Putamen (tissue), 1 donor: Measurements from ENCODE around the gene CD300LD.
A peak's percentile ranks its signal among the peaks of the same experiment; 100 is the strongest.
"Not testable (repeated sequence)": the region's sequence is repeated elsewhere in the genome, so short reads cannot be mapped to it uniquely, and the experiment has no call there.

Experiments
- DNase-seq: peaks from one replicate; pipeline ENCODE4 v3.0.0-alpha.2; 2016; ENCODE audit warnings: low spot score

CD300LD gene

DNA sequence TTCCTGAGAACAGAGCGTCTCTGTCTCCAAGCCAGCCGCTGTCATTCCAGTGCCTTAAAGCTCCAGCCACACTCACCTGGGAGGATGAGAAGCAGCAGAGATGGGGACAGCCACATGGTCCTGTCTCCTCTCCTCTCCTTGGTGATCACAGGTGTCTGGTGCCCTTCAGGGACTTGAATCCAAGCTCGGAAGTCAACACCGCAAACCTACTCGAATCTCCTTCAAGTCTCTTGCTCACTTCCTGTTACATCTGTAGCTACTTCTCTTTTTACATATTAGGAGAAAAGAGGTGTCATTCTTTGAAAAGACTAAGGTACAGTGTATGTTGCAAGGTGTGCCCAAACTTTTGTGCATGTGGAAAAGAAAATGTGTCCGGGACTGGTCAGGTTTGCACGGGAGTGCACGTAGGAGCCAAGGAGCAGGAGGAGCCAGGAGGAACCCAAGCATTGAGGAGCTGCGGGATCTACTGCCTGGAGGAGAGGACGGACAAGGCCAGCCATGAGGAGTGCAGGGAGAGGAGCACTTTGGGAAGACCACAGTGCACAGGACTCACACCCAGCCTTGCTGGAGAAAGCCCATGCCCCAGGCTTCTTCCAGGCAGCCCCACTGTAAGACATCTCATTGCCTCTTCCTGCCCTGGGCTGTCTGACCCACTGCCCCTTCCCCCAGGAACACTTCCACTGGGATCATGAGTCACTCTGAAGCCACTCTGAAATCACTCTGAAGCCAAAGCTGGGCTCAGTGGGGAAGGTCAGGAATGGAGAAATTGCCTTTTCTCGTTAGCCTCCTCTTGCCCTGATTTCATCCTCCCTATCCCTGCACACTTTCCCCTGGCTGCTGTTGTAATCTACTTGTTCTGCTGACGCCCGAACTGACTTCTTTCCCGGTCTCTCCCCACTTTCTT is at the start of gene CD300LD:
Gene CD300LD (minus strand): TSS at position 197 of the 904 bp plus-strand sequence. CDS start 81 bp downstream, at position 116.
- DNase-seq = no peak

DNA sequence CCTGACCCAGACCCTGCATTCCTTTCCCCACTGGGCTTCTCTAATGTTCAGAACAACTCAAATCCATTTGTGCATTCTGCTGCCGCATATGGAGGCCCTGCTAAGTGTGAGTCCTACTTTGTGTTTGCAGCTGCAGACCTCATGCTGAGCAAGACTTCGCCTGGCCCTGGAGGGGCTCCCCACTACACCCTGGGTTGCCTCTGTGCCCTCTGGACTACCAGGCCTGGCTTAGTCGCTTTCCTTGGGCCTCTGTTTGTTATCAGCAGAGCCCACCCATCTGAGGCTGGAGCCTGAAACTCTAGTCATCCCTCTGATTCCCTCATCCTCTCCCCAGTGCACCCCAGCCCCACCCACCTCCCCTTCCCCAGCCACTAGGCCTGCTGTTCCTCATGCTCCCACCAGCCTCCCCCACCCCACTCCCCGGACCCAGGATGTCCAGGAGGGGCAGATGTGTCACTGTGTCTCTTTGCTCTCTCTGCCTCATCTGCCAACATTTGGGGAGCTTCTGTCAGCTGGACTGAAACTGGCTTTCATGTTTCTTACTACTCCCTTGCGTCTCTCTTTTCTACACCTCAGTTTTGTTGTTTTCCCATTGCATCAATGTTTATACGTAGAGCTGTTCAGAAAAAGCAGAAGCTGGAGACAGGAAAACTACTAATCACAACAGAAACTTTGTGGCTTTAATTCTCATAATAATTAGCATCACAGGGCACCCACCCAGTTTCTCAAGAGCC is 49.3 kb upstream of the CD300LD start:
- no peak for DNase-seq

DNA sequence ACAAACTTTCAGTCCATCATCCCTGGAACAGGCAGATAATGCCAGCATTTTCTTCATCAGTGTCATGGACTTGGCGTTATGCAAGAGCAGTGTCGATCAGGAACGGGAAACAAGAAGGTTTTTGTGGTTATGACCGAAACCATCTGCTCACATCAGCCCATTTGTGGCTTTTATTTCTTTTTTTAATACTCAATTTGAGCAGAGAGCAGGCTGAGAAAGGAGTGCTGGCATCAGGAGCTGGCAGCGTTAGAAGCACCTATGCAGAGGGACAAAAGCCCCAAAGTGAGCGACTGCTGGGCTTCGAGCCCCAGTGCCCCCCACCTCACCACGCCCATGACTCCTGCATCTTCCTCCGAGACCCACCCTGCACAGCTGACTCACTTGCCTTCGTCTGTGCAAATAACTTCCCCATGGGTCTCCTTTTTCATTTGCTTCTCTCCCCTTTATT is 47.6 kb upstream of the CD300LD start:
- no peak for DNase-seq

DNA sequence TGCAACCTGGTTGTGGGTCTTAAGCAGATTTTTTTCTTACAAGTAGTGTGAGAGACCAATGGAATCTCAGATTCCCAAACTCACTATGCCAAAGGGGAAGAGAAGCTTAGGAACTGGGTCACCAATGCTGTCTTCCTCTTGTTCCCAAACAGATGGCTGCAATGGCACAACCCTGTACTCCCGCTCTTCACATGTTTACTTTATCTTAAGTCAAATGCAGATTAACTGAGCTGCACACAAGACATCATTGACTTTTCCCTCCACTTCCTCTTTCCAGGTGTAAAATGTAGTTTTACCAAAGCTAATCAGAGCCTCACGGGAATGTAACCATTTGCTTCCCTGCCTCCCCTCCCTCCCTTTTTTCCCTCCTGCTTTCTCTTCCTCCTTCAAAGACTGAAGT is 45.8 kb upstream of the CD300LD start:
- no peak for DNase-seq

DNA sequence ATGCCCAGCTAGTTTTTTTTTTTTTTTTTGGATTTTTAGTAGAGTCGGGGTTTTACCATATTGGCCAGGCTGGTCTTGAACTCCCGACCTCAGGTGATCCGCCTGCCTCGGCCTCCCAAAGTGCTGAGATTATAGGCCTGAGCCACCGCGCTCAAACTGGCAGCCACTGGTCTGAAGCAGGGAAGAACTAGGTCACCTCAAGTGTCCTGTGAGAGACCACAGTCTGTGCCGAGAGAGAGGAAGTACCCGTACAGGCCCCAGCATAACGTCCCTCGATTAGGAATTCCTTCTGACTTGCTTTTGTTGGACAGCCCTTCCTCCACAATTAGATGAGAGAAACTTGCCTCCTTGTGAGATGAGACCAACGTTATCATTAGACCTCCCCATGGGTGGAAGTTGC is 45.2 kb upstream of the CD300LD start:
- no peak for DNase-seq

DNA sequence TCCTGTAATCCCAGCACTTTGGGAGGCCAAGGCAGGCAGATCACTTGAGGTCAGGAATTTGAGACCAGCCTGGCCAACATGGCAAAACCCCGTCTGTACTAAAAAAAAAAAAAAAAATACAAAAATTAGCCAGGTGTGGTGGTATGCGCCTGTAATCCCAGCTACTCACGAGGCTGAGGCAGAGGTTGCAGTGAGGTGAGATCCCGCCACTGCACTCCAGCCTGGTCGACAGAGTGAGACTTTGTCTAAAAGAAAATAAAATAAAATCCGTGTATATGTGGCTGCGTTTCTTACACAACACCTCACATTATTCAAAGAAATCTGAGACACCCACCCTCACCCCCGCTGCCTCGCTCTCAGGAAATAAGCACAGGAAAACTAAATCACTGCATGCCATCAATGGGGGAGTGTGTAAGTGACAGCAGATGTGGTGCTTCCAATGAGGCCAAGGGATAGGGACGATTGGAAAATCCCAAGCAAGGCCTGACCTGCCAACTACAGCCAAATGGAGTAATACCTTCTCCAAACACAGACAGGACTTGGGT is 44.5 kb upstream of the CD300LD start:
- DNase-seq = not testable (repeated sequence)

DNA sequence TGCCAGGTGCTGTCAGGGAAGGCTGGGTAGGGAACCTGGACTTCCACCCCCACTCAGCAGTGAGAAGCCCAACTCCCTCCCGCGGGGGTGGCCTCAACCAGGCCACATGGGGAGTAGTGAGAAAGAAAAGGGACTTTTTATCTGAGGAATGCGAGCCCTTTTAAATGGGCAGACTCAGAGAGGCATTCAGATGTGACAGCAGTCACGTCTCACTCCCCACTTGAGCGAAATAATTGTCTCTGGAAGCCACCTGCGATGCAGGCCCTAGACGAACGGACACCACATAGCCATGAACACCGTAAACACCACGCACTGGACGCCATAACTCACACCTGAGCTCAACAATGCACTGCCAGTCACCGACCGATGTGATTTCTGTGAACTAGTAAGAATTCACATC is 43.3 kb upstream of the CD300LD start:
- no peak for DNase-seq

DNA sequence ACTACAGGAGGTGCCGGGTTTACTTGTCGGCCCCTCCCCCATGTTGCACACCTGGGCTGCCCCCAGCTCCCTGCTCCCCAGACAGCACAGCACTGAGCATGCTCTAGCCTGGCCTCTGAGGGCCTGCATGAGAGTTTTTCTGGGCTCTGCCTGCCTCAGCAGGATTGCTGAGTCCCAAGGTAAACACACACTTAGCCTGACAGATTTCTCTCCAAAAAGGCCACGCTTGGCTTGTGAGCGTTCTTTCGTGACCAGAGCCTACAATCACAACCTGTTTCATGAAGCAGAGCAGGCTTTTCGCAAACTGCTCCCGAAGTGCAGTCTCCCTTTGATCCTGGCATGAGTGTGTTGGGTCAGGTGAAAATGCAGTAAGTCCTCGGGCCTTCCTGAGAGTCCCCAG is 41.2 kb upstream of the CD300LD start:
- DNase-seq = no peak

DNA sequence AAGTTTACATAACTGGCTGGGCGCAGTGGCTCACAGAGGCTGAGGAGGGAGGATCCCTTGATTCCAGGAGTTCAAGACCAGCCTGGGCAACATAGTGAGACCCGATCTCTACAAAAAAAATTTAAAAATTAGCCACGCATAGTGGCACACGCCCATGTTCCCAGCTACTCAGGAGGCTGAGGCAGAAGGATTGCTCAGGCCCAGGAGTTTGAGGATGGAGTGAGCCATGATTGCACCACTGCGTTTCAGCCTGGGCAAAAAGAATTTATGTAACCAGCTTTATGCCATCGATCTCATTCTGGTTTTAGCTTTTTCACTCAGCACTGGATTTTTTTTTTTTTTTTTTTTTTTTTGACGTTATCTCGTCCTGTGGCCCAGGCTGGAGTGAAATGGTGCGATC is 40.5 kb upstream of the CD300LD start:
- no peak for DNase-seq

DNA sequence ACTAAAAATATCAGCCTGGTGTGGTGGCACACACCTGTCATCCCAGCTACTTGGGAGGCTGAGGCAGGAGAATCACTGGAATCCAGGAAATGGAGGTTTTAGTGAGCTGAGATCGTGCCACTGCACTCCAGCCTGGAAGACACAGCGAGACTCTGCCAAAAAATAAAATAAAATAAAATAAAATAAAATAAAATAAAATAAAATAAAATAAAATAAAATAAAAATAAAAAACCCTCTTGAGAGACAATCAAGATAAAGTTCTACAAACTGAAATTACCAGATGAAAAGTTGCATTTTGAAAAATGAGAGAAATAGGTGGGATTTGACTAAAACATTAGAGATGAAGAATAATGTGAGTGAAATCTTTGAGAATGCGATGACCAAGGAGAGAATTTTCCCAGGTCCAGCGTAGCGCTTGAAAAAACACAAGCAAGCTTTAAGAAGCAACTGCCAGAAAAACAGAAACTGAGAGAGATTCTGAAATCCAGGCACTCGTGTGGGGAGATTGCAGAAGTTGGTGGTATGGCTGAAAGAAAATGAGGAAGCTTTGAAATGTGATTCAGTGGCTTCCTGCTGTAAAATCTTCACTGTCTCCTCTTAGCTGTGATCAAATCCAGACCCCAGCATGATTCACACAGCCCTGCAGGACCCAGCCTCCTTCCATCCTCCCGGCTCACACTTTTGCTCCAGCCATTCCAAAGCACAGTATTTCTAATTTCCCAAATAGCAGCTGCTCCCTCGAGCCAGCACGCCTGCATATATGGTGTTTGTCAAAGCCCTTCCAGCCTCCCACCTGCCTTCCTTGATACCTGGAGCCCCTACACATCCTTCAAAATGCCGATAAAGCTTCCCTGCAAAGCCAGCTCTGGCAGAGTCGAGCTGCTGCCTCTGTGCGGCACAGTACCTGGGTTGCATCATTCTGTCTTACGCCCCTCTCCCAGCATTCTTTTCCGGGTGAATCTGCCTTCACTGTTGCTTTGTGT is 39.7 kb upstream of the CD300LD start:
- DNase-seq = peak; percentile 26

DNA sequence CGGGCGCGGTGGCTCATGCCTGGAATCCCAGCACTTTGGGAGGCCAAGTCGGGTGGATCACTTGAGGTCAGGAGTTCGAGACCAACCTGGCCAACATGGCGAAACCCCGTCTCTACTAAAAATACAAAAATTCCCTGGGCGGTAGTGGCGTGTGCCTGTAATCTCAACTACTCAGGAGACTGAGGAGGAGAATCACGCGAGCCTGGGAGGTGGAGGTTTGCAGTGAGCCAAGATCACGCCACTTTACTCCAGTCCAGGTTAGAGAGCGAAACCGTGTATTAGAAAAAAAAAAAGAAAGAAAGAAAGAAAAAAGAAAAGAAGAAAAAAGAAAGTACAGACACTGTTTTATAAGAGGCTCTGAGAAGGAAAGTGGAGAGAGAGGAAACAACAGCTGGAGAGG is 38.2 kb upstream of the CD300LD start:
- DNase-seq = not testable (repeated sequence)

DNA sequence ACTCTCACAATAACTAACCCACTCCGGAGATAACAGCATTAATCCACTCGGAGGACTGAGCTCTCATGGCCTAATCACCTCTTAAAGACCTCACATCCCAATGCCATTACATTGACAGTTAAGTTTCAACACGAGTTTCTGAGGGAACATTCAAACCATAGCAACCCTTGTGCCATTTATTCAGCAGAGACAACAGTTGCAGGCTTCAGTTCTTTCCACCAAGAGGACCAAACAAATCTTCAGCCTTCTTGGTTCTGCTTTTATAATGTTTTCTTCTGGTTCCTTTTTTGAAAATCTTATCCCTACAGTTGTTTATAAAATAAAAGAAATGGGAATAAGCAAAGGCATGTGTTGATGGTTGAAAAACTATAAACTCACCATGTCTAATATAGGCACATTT is 33.6 kb upstream of the CD300LD start:
- no peak for DNase-seq

DNA sequence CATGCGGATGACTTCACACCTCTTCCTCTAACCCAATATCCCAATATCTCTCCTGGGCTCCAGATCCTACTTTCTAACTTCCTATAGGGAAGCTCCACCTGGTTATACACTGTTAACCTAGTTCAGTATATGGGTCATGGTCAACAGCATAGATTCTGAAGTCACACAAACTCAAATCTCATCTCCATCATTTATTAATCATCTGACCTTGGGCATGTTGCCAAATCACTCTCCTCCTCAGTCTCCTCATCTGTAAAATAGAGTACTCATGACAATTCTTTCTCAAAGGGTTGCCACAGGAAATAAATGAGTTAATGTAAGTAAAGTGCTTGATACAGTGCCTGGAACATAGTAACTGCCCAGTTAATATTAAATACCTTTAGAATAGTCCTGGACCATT is 32.0 kb upstream of the CD300LD start:
- DNase-seq = no peak

DNA sequence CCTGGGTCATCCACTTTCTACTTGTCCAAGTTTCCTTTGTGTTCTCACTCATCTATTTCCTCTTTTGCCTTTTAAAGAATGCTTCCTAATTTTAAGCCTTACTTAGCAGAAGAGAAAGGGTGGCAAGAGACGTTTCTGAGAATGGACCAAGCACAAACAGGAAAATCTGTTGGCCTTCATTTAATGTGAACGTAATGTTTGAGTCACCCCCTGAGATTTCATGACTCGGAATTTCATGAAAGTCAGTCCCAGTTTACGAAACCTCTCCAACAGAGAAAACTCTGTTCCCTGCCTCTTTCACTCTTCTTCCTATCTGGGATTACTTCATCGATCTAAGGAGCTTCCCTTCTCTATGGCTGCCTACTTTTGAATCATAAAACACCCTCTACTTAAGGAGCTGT is 31.6 kb upstream of the CD300LD start, which contains the start of gene CD300E:
Gene CD300E (minus strand): TSS at position 46 of the 401 bp plus-strand sequence. CDS start 117 bp downstream, outside the sequence.
- DNase-seq = no peak

DNA sequence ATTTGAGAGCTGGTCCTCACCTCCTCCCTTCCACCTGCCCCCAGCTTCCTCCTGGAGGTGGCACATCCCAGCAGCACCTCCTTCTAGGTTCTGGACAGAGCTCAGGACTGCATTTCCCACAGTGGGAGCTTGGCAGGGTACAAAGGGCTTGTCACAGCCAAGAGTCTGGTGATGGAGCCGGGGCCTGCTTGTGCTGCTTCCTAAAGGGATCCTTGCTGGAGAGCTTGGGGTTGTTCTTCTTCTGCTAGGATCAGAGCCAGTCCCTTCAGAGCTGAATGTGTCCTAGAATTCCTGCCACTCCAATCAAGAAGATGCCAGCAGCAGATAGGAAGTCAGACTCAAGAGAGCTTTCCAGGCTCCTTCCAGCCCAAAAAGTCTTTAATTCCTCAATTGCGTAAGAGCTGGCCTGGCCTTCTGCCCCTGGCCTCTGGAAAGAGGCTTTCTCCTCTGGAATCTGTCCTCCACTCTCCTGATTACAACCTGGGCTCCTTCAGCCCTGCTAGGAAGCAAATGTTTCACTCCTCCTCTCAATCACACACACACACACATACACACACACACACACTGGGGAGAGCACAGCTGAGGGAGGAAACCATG is 27.1 kb upstream of the CD300LD start:
- DNase-seq = no peak

DNA sequence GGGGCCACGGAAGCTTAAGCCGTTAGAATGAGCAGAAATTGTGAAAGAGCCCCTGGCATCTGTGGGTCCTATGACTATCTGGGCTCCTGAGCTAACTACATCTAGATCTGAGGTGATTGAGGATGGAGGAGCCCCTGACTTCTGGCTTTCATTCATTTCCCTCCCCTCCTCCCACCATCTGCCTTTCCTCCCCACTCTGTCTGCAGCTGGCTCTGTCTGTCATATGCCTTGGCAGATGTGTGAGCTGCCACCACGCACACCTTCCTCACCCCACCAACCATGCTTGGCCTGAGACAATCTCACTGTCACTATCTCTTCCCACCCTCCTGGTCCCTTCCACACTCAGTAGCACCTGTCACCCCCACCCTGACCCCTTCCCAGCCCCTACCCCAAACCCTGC is 26.4 kb upstream of the CD300LD start:
- no peak for DNase-seq

DNA sequence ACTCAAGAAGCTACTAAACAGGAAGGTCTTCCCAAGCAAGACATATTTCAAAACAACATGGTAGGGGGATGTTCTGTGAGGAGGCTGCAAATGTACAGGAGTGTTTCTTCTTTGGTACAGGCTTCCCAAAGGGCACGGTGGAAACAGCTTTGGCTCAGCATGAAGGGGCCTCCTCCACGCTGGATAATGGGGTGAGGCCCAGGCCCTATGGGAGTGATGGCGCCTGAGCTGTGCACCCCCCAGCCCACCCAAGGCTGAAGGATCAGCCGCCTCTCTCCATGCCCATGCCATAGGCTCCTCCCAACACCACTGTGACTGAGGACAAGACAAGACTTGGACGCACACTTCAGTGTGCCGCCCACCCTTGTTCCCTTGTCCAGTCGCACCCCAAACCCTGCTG is 24.6 kb upstream of the CD300LD start:
- DNase-seq = no peak

DNA sequence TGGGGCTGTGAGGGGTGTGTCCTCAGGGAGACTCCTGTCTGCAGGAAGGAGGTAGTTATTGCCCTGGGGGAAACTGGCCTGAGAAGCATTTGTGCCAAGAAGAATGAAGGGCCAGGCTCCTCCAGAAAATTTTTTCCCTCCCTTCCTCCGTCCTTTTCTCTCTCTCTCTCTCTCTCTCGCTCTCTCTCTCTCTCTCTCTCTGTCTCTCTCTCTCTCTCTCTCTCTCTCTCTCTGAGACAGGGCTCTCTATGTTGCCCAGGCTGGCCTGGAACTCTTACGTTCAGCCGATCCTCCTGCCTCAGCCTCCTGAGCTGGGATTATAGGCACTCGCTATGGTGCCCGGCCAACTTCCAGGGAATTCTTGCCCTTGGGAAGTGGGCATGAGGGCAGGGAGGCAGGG is 20.0 kb upstream of the CD300LD start:
- no peak for DNase-seq

DNA sequence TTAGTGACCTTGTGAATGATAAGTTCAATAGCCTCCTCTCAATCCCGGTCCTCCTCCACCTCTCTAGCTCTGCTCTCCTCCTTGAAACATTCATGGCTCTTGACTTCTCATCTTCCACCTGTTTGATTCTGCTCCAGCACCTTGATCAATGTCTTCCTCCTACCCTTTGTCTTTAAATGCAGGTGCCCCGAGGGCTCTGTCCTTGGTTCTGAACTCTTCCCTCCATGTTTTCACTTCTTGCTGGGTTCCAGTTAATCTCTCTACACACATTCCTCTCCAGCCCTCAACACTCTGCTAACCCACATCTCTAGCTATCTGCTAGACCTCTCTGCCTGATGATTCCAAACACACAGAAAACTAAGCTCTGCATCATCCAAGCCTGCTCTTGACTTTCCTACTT is 18.0 kb upstream of the CD300LD start:
- no peak for DNase-seq

DNA sequence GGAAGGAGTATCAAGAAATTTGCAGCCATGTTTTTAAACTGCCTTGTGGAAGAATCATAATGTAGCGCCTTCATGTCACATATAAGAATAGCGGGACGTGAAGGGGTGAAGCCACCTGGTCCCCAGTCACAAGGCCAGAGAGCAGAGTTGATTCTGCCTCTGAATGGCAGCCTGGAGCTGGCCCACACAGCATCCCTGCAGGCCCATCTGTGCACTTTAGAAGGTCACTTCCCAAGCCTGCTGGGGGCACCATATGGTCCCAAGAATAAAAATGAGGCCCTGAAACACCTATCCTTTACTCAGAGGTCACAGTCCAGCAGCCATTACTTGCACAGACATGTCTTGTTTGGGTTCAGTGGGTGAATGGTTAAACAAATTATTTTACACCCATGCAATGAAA is 16.4 kb upstream of the CD300LD start:
- DNase-seq = no peak

DNA sequence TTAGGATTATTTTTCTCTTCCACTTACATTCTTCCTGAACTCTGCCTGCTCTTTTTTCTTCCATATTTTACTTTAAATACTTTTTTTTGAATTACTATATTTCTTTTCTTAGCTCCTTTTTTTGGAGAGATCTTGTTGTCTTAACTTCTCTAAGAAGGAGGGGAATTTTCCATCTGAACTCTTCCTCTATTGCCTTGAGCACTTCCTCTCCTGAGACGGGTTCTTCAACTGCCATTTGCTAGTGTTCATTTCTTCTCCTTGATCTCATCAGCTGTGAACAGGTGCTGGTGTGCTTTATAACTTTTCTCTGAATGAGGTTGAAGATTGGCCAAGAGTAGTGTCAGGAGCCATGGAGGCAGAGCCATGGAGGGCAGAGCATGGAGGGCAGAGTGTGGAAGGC is 15.1 kb upstream of the CD300LD start:
- DNase-seq = no peak
